Caki2 (cell line): ENCODE data around the gene F2RL1. TPM values are rescaled to one million over a fixed set of nuclear protein-coding genes. Genes with fewer than 3 reads are reported as not detected.
A peak's percentile ranks its signal among the peaks of the same experiment; 100 is the strongest.
"Not testable (repeated sequence)": the region's sequence is repeated elsewhere in the genome, so short reads cannot be mapped to it uniquely, and the experiment has no call there.

Experiments used
- DNase-seq: peaks from one replicate; pipeline ENCODE4 v3.0.0-alpha.2; 2015; ENCODE audit warnings: low read depth
- in situ Hi-C: cut with HindIII; loops from 2 replicates; pipeline ENCODE4 v1.10.0; 2016; ENCODE audit warnings: low sequenced_read_pairs, low pct_unique_long_range_greater_than_20kb, mixed read lengths
- total RNA-seq: library from RNA; depleted of rRNA; stranded (reverse); fragments of >200 nt; shearing (Covaris generic); gene quantifications from 2 replicates; pipeline ENCODE4 v1.2.3, GENCODE V29; 2014; ENCODE audit warnings: low replicate concordance

The F2RL1 gene
- total RNA-seq, 1 experiment from 2014 or later: 11.9 TPM

DNA sequence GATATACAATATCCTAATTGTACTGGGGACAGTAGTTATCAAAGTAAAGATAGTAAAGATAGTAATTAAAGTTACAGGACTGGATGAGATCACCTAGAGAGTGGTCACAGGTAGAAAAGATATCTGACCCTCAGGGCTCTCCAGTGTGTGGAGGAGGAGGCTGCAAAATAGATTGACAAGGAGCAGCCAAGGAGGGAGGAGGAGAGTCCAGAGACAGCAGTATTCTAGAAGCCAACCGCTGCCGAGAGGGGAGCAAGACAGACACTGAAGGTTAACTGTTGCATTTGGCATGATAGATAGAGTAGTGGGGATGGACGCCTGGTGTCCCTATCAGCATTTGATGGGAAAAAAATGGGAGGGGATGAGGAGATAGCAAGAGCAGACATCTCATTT lies 17.0 kb upstream of the F2RL1 start:
- in situ Hi-C loops: no loop called here
- DNase-seq: no peak

DNA sequence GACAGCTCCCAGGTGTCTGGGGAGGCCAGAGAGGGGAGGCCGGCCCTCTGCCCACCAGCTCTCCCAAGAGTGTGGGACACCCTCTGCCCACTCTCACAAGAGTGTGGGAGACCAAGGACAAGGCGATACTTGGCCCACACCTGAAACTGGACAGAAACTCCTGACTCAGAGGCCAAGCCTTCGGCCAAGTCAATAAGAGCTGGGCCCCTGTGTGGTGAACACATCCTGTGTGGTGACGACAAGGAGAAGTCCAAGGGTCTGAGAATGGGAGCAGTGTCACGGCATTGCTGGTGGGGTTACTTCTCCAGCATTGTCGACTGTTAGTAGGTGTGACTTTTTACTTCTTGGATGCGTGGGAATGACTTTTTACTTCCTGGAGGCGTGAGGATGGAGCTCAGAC lies 14.6 kb upstream of the F2RL1 start:
- in situ Hi-C loops: no loop called here
- DNase-seq: no peak

DNA sequence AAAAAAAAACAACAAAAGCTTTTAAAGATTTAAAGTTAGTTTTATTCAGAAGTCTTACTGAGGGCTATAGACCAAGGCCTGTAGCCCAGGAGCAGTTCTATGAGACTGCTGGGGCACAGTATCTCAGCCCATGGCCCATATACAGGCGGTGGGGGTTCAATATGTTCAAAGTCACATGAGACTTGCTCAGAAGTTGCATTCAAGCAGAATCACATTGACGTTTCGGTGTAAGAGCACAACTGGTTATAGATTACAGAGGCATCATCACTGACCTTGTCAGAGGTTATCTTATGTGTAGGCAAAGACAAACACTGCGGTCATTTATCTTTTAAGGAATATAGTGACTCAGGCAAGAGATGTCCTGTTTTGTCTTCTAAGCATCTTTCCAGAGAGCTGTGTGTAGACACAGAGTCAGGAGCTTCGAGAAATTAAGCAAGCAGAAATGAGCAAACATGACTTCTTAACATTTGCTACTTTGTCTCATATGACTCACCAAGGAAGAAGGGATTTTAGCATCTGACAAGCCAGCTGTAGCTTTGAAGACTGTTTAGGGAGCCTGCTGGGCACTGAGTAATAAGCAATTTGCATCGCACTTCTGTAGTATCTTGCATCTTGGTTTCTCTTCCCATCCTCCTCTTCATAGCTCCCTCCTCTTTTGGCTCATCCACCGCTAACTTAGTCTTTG lies 12.9 kb upstream of the F2RL1 start:
- DNase-seq: peak; percentile 96
- in situ Hi-C loops: no loop called here

DNA sequence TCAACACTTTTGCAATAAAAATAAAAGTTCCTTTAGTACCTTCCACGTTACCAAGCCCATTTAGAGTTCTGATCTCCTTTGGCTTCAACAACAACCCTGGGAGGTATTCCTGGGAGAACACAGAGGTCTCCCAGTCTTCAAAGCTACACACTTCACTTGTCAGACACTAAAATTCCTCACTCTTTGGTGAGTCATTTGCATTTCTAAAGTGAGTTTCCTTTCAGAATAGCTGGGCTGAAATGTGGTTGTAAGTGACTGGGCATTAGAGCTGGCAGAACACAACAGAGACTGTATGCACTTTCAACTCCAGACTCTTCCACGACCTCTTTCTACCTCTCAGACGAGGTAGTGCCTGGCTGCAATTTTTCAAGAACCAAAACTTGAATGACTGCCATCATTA lies 11.5 kb upstream of the F2RL1 start:
- peak; percentile 69 for DNase-seq
- in situ Hi-C loops: no loop called here

DNA sequence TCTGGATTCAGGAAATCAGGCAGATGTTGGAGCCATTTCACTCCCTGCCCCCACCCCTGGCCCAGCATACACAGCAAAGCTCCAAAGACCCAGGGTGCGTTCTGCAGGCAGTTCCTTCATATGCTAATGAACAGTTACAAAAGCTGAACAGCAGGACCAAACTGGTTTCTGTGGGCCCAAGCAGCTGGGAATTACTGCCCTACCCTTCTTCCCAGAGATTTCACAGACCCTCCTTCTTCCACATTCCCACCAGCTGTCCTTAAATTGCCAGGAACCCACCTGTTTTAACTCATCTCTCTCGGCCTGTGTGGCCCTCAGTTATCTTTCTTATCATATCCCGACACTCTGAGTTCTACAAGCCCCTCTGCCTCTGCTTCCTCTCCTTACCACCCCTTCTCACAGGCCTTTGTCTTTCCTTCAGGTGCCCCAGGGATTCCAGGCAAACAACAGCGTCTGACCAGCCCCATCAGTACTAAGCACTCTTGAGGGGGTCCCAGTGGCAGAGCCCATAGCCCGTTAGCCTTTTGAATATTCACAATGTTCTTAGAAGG lies 10.6 kb upstream of the F2RL1 start:
- in situ Hi-C loops: no loop called here
- DNase-seq: no peak

DNA sequence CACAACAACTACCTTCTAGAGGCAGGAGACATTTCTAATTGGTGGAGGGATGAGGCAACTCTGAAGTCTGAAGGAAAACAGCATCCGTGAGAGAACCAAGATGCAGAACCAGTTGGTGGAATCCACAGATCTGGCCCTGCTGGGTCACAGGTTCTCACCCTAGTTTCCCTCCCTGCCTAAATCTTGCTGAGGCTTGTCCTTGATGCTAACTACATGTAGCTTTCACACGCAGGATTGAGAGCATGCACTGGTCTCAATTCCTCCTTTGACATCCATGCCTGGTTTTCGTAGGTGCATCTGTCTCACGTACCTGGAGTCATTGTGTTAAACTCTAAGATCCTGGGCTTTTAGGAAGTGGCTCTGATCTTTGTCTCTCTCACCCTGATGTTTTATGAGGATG lies 9.7 kb upstream of the F2RL1 start:
- in situ Hi-C loops: no loop called here
- no peak for DNase-seq

DNA sequence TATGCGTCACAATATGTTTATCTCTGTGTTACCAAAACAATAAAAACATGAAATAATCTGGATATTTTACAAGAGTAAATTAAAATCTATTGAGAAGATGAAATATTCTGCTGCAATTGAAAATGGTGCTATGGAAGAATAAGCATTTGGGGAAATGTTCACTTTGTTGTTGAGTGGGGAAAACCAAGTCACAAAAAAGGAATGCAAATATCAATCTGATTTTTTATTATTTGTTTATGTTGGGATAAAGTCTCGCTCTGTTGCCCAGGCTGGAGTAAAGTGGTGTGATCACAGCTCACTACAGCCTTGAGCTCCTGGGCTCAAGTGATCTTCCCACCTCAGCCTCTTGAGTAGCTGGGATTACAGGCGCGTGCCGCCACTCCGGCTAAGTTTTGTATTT lies 8.6 kb upstream of the F2RL1 start:
- in situ Hi-C loops: no loop called here

DNA sequence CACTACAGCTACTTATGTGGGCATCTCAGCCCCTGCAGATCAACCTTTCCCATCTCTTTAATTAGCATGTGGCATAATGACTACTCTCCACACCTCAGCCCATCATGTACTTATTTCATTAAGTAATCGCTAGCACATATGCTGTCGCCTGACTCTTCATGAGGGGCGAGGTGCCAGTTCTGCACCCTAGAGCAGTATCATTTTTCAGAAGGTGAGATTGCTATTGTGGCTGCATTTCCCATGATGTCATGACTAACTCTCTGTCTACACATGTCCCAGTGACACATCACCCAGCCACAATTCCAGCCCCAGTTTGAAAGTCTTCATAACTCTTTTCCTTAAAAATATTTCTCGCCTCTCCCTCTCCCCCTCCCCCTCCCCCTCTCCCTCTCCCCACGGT lies 7.6 kb upstream of the F2RL1 start:
- in situ Hi-C loops: no loop called here
- no peak for DNase-seq

More for the DNA sequence above, 8.6 kb upstream of the F2RL1 start:
- no peak for DNase-seq

DNA sequence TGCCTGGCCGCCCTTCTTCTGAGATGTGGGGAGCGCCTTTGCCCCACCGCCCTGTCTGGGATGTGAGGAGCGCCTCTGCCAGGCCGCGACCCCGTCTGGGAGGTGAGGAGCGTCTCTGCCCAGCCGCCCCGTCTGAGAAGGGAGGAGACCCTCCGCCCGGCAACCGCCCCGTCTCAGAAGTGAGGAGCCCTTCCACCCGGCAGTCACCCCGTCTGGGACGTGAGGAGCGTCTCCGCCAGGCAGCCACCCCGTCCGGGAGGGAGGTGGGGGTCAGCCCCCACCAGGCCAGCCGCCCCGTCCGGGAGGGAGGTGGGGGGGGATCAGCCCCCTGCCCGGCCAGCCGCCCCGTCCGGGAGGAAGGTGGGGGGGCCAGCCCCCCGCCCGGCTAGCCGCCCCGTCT lies 6.6 kb upstream of the F2RL1 start:
- in situ Hi-C loops, DNase-seq: not testable (repeated sequence)

DNA sequence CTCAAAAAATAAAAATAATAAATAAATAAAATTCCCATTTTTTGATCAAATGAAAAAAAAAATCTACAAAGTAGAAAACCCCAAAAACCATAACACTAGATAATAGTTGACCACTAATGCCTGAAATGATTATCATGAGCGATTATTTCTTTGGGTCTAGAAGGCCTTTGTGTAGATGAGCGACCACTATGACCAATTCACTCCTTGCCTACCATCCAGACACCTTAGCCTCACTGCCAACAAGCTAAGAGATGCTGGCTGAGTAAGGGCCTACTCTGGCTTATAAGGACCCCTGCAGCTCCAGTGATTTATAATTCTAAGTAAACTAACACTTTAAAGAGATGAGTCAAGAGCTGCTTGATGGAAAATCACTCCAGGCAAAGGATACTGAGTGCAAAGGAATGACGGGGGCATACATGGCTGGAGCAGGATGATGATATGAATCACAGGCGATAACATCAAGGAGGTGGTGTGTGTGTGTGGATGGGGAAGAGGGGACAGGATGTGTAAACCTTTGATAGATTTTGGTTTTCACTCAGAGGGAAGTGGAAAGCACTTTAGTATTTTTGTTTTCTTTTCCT lies 4.8 kb upstream of the F2RL1 start:
- DNase-seq: peak; percentile 76
- in situ Hi-C loops: no loop called here

DNA sequence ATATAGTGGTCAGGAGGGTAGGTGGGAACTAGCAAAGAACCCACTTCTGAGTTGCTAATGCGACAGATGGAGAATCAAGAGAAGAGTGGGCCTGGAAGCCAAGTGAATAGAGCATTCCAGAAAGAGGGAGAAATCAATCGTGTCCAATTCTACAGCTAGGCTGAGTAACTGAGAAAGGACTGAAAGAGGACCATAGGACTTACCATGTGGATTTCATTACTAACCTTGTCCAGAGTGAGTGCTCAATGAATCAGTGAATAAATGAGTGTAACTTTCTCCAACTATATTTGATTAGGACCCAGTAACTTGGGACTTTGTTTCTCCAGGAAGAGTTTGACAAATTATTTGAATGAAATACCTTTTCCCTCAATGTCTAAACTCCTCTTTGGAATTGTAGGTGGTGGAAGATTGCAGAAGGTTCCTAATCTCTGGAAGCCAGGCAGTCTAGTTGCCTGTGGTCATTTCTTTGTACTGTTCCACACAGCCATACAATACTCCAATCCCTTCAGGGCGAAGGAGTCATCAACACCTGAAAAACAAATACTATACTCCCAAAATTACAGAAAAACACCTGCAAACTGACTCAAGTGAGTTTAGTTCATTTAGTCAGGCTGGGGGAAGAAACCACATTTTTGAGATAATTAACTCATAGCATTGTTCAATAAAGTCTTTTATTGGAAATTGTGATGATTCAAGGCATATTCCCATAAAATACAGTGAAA lies 2.6 kb upstream of the F2RL1 start:
- in situ Hi-C loops: no loop called here
- no peak for DNase-seq

DNA sequence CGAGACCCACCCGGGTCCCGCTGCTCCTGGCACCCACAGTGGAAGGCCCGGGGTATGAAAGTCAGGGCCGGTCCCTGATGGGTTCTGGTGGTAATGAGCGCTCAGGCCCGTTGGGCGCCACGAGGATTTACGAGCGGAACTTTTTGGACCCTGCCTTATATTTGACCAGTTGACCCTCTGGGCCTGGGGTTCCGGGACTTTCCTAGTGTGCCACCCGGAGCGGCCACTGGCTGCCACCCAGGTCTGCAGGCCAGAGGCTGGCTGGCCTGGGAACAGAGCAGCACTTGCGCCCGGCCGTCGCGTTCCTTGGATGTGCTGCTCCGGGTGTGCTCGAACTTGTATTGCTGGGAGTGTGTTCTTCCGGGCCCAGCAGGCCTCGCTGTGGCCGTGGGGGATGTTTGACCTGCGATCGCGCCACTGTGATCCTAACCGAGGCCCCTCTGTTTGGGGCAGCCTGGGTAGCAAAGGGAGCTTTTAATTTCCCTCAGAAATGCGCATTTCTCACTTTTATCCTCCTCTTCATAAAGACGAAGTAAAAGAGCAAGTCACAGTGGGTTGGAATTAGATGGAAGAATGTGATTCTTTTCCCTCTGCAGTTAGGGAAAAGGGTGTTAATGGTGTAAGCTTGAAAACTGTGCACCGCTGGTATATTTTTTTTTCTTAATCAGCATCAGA lies 1.2 kb downstream of the F2RL1 start:
- in situ Hi-C loops: no loop called here
- DNase-seq: no peak

DNA sequence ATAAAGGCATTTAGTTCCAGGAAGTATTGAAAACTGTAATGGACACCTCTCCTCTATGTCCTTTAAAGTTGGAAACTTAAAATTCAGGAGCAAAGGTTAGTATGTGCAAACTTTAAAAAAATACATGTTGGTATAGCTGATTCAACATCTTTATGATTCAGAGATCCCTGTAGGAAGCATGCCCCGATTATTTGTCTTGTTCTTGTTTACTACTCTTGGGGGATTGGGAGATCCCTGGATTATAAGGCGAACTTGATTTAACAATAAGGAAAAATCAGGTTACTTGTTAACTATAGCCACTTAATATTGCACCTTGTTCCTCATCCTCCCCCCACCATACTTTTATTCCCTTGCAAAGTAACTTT lies 1.7 kb downstream of the F2RL1 start:
- DNase-seq: no peak
- in situ Hi-C loops: no loop called here

DNA sequence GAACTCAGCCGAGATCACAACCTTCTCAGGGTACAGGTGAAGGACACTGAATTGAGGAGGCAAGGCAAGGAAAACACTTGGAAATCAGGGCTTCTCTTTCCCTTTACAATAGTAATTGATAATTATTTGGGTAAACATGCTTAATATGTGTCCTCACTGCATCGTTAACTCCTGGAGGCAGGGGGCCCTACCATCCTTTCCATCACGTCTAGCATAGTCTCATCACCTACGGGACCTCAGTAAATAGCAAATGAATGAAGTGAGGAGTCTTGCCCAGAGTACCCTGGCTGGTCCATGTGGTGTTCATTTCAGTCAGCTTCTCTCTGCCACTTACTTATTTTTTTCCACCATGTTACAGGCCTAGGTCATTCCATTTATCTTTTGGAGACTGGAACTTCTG lies 2.3 kb downstream of the F2RL1 start:
- in situ Hi-C loops: no loop called here

DNA sequence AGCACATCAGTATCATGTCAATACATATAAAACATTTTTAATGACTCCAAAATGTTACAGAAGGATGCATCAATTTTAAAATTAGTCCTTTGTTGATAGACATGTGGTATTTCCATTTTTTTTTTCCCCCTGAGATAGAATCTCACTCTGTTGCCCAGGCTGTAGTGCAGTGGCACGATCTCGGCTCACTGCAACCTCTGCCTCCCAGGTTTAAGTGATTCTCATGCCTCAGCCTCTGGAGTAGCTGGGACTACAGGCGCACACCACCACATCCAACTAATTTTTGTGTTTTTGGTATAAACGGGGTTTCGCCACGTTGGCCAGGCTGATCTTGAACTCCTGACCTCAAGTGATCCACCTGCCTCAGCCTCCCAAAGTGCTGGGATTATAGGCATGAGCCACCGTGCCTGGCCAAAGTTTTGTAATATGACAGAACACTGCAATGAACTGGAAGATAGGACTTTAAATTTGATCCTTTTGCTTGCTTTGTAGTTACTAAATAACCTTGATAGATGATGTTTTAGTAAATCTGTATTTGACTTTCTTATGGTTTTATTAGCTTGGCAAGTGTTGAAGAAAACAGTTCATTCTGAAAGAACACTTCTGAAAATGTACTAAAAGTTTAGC lies 3.4 kb downstream of the F2RL1 start:
- in situ Hi-C loops, DNase-seq: not testable (repeated sequence)

More for the DNA sequence above, 2.3 kb downstream of the F2RL1 start:
- no peak for DNase-seq

DNA sequence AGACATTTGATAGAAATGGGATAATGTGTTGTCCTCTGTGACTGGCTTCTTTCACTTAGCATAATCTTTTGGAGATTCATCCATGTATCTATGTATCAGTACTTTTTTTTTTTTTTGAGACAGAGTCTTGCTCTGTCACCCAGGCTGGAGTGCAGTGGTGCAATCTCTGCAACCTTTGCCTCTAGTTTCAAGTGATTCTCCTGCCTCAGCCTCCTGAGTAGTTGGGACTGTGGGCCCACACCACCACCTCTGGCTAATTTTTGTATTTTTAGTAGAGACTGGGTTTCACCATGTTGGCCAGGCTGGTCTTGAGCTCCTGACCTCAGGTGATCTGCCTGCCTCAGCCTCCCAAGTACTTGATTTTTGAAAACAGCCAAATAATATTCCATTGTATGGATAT lies 7.6 kb downstream of the F2RL1 start:
- in situ Hi-C loops, DNase-seq: not testable (repeated sequence)

DNA sequence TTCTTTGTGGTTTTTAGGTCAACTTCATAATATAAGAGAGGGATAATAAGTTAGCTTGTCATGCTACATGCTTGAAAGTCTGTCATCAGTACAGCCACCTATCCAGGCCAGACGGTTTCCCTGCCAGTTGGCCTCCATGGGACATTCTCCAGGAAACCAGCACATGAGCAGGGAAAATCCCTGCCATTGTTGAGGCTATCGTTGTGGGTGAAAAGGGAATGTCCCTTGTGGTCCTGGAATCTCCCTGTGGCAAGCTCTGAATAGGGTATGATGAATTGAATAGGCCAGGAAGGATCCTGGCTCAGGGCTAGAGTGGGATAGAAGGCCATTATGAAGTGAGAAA lies 12.3 kb downstream of the F2RL1 start:
- DNase-seq: peak; percentile 92
- in situ Hi-C loops: no loop called here

DNA sequence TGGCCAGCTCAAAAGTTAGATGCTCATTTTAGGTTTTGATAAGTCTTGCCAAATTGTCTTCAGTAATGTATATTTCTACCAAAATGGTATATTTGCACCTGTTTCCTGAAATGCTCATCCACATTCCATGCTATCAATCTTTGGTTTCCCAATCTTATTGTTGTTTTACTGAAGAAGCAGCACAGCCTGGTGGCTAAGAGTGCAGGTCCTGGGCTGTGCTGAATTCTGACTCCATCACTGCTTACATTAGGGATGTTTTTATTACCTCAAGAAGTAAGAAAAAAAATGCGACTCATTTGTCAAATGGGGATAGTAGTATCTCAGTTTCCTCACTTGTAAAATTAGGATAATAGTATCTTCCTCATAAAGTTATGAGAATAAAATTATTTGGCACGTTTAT lies 17.4 kb downstream of the F2RL1 start:
- no peak for DNase-seq
- in situ Hi-C loops: no loop called here

DNA sequence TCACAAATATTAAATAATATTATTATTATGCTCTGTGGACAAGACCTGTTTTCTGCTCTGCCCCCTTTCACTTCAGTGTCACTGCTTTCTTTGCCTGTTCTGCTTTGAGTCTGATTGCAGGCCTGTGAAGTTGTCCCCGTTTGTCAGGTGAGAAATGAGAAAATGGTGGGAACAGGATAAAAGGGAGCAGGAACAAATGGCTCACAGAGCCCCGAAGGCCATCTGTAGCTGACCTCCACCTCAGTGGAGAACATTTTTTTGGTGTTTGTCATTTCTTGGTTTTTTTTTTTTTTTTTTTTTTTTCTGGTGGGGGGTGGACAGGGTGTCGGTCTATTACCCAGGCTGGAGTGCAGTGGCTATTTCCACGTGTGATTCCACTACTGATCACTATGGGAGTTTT lies 17.8 kb downstream of the F2RL1 start:
- peak; percentile 23 for DNase-seq
- in situ Hi-C loops: no loop called here
